ENCODE measurements around the gene CDC42EP4.
"Not testable (repeated sequence)": the region's sequence is repeated elsewhere in the genome, so short reads cannot be mapped to it uniquely, and the experiment has no call there.

CDC42EP4 gene

GRCh38 chr17:73338566-73339197, 26.9 kb upstream of the CDC42EP4 start:
- H3K4me3 ChIP-seq (ENCODE audit: low read depth, low read length) = no peak overlapping the region
- TF ChIP-seq CTCF (conservative IDR thresholded peaks at IDR 0.05; ENCODE audit: low read depth, low read length) = peak; percentile 4
- DNase-seq (ENCODE audit: low read depth) = no peak

- peak; percentile 52 for DNase-seq (ENCODE audit: low read depth)
Measured at GRCh38 chr17:73338050-73338521, 26.3 kb upstream of the CDC42EP4 start.

GRCh38 chr17:73337330-73337710, 25.5 kb upstream of the CDC42EP4 start:
- no peak for DNase-seq (ENCODE audit: low read depth)
- no peak for TF ChIP-seq CTCF (conservative IDR thresholded peaks at IDR 0.05; ENCODE audit: low read depth, low read length)

More at GRCh38 chr17:73338050-73338521, 26.3 kb upstream of the CDC42EP4 start:
- H3K4me3 ChIP-seq (ENCODE audit: low read depth, low read length) = peak overlapping the region; percentile 35
- TF ChIP-seq CTCF (conservative IDR thresholded peaks at IDR 0.05; ENCODE audit: low read depth, low read length) = no peak

DNA sequence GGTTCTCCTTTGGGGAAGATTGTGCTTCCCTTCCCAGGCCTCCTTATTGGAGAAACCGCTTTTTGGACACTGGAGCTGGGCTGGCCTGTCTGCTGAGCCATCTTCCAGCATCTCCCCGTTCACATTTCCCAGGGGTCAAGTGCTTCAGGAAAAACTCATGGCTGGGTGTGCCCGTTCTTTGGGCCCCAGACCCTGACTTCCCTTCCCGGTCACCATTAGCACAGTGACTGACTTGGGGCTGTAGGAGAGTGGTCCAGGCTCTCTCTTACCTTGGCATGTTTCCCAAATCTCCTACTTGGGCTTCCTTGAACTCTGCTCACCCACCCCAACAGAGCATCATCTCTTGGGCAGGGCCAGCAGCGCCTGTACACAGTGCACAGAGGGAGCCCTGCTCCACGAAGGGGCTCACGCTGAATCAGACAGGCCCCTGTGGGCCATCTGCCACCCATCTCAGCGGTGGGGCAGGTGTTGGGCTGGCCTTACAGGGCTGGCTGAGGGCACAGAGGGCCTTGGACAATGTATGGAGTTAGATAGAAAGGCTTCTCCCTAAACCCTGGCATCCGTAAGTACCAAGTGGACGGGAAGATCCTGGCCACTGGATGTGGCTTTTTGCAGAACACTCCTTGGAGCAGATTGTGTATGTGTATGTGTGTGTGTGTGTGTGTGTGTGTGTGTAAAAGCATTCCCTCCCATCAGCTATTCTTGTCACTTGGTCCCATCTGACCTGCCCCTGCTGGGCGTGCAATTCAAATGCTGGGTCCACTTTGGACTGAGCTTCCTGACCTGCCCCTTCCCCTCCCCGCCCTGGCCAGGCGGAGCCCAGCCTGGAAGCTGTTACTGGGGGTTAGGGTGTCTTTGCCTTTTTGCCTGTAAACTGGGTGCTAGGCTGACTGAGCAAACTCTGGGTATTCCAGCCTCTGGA, 24.9 kb upstream of the CDC42EP4 start:
- DNase-seq (ENCODE audit: low read depth) = no peak
- H3K4me3 ChIP-seq (ENCODE audit: low read depth, low read length) = no peak overlapping the region
- no peak for TF ChIP-seq CTCF (conservative IDR thresholded peaks at IDR 0.05; ENCODE audit: low read depth, low read length)

More at GRCh38 chr17:73337330-73337710, 25.5 kb upstream of the CDC42EP4 start:
- no peak overlapping the region for H3K4me3 ChIP-seq (ENCODE audit: low read depth, low read length)

DNA sequence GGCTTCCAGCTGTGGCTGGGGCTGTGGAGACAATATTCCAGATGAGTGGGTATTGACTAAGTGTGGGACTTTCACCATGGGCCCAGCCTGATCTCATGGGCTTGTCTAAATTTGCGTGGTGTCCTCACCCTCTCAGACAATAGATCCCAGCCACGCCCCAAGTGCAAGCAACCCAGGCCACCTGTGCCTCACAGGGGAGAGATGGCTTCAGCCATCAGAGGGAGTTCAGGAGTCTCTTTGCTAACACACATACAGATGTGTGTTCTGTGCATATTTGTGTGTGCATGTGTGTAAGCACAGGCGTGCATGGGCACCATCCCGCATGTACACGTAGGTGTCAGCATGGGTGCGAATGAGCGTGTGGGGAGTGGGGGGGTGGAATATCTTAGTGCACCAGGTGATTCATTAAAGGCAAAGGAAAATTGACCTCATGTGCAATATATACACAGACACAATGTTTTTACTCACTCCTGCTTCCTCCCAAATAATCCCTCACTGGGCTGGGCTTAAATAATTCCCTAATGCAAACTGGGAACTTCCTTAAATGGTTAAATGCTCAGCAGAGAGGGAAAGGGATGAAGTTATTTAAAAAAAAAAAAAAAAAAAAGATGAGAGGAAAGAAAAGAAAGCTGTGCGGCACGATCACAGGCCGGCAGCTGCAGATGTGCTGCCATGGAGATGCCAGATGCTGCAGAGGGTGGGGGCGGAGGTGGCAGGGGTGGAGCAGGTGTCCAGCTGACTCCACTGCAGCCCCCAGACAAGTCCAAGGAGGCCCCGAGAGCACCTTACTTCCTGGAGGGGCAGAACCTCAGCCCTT, 24.0 kb upstream of the CDC42EP4 start:
- H3K4me3 ChIP-seq (ENCODE audit: low read depth, low read length) = no peak overlapping the region
- no peak for TF ChIP-seq CTCF (conservative IDR thresholded peaks at IDR 0.05; ENCODE audit: low read depth, low read length)
- DNase-seq (ENCODE audit: low read depth) = no peak

DNA sequence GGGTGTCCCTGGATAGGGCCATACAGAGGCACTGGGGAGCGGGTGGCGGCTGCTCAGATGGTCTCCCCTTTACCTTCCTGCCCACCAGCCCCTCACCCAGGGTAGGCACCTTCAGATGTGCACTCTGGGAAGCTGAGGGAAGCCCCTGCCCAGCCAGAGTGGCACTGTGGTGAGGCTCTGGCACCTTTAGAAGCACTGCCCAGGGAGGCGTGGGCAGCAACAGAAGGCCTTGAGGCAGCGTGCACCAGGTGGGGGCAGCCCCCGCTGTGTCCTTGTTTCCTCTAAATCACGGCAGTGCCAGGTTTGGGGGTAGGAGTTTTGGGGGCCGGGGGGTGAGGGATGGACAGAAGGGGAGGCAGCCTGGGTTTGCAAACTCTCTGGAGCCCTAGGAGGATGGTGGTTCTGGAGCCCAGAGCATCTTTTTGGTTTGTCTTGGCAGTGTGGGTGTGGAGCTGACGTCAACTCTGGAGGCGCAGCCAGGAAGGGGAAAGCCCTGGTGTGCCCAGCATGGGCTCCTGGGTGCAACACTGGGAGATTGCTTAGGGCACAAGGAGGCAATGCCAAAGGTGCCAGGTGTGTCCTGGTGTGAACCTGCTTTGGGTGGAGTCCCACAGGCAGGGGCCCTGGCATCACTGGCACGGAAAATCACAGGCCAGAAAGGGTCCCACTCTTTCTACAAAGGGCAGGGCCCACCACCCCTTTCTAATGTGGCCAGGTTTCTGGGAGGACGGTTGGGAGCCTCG, 23.1 kb upstream of the CDC42EP4 start:
- no peak overlapping the region for H3K4me3 ChIP-seq (ENCODE audit: low read depth, low read length)
- DNase-seq (ENCODE audit: low read depth) = no peak
- TF ChIP-seq CTCF (conservative IDR thresholded peaks at IDR 0.05; ENCODE audit: low read depth, low read length) = no peak

- not testable (repeated sequence) for DNase-seq (ENCODE audit: low read depth); H3K4me3 ChIP-seq (ENCODE audit: low read depth, low read length)
Measured at GRCh38 chr17:73333445-73333844, 21.6 kb upstream of the CDC42EP4 start.
